ENCODE measurements around the gene LARP4. TPM values are rescaled to one million over a fixed set of nuclear protein-coding genes. Genes with fewer than 3 reads are reported as not detected.
A peak's percentile ranks its signal among the peaks of the same experiment; 100 is the strongest.
"Not testable (repeated sequence)": the region's sequence is repeated elsewhere in the genome, so short reads cannot be mapped to it uniquely, and the experiment has no call there.

The LARP4 gene
- total RNA-seq, 1 donor from 2014 or later: 29.2 TPM

DNA sequence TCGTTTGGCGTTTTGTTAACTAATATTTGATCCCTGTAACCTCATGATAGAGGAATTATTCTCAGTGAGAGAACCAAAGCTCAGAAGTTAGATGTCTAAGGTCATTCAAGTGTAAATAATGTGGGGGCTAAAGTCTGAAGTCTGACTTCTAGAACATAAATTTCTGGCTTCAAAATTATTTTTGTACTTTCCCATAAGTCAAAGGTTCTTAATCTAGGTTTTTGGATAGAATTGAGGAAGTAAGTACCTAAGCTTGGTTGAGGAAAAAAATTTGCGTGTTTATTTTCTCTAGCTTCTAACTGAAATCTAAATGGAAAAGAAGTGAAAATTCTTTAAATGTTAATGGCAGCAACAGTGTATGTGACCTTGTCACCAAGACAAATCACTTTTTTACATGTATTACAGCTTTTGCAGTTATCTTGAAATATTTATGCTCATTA, 2.3 kb downstream of the LARP4 start:
- H3K4me3 ChIP-seq (ENCODE audit: low read depth, low read length): peak overlapping the region; percentile 69
- no peak for FAIRE-seq

GRCh38 chr12:50404307-50404706, 3.6 kb downstream of the LARP4 start:
- FAIRE-seq (no peak), DNase-seq (ENCODE audit: low read depth) (no peak)
- Histone ChIP-seq H3K27me3 (ENCODE audit: control insufficient read depth, insufficient read depth, low read length) (no peaks in the 10 kb centered on the region), H3K4me3 (ENCODE audit: low read depth, low read length) (no peak overlapping the region), H3K36me3 (ENCODE audit: control insufficient read depth, insufficient read depth, low read length) (no peaks in the 10 kb centered on the region)
- TF ChIP-seq, protein P1, sequence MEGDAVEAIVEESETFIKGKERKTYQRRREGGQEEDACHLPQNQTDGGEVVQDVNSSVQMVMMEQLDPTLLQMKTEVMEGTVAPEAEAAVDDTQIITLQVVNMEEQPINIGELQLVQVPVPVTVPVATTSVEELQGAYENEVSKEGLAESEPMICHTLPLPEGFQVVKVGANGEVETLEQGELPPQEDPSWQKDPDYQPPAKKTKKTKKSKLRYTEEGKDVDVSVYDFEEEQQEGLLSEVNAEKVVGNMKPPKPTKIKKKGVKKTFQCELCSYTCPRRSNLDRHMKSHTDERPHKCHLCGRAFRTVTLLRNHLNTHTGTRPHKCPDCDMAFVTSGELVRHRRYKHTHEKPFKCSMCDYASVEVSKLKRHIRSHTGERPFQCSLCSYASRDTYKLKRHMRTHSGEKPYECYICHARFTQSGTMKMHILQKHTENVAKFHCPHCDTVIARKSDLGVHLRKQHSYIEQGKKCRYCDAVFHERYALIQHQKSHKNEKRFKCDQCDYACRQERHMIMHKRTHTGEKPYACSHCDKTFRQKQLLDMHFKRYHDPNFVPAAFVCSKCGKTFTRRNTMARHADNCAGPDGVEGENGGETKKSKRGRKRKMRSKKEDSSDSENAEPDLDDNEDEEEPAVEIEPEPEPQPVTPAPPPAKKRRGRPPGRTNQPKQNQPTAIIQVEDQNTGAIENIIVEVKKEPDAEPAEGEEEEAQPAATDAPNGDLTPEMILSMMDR (IDR thresholded peaks at IDR 0.05; ENCODE audit: insufficient read depth, low read length, severe bottlenecking): no peak

More for the DNA sequence above, 2.3 kb downstream of the LARP4 start:
- DNase-seq (ENCODE audit: low read depth): no peak
- H3K36me3 ChIP-seq (ENCODE audit: control insufficient read depth, insufficient read depth, low read length): no peaks in the 10 kb centered on the region
- no peaks in the 10 kb centered on the region for H3K27me3 ChIP-seq (ENCODE audit: control insufficient read depth, insufficient read depth, low read length)
- TF ChIP-seq, protein P1 (IDR thresholded peaks at IDR 0.05; ENCODE audit: insufficient read depth, low read length, severe bottlenecking): no peak

DNA sequence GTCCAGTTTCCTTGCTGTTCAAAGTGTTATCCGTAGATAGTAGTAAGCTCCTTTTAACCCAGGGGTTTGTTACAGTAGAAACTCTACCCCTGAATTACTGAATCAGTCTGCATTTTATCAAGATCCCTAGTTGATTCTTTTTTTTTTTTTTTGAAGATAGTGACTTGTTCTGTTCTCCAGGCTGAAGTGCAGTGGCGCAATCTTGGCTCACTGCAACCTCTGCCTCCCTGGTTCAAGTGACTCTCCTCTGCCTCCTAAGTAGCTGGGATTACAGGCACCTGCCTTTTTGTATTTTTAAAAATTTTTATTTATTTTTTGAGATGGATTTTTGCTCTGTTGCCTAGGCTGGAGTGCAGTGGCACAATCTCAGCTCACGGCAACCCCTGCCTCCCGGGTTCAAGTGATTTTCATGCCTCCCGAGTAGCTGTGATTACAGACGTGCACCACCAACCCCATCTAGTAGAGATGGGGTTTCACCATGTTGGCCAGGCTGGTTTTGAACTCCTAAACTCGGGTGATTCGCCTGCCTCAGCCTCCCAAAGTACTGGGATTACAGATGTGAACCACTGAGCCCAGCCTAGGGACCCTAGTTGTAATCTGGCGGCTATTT, 10.5 kb downstream of the LARP4 start:
- TF ChIP-seq, protein P1 (IDR thresholded peaks at IDR 0.05; ENCODE audit: insufficient read depth, low read length, severe bottlenecking): no peak
- peaks cover 3% of the 10 kb centered on the region for H3K36me3 ChIP-seq (ENCODE audit: control insufficient read depth, insufficient read depth, low read length)
- no peak for FAIRE-seq
- H3K27me3 ChIP-seq (ENCODE audit: control insufficient read depth, insufficient read depth, low read length): no peaks in the 10 kb centered on the region
- H3K4me3 ChIP-seq (ENCODE audit: low read depth, low read length): no peak overlapping the region
- no peak for DNase-seq (ENCODE audit: low read depth)

DNA sequence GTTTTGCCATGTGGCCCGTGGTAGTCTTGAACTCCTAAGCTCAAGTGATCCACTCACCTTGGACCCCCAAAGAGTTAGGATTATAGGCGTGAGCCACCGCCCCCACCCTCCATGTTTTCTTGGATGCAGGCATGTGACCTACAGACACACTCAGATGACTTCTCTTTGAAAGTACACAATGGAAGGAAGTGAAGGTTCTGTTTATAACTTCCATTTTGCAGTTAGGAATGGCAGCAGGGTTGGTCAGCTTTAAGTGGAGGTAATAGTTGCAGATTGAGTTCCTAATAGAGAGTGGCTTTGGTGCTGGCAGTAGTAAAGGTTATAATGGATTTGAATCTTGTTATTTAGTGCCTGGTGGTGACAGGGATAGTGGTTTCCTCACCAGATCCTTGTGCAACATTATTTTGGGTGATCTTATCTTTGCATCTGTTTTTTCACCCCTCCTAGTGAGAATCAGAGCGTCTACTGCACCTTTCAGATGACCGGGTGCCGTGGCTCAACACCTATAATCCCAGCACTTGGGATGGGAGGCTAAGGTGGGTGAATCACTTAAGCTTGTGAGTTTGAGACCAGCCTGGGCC, 15.3 kb downstream of the LARP4 start:
- DNase-seq (ENCODE audit: low read depth): no peak
- FAIRE-seq: no peak
- Histone ChIP-seq H3K4me3 (ENCODE audit: low read depth, low read length) (no peak overlapping the region), H3K27me3 (ENCODE audit: control insufficient read depth, insufficient read depth, low read length) (no peaks in the 10 kb centered on the region), H3K36me3 (ENCODE audit: control insufficient read depth, insufficient read depth, low read length) (peaks cover 5% of the 10 kb centered on the region)
- TF ChIP-seq, protein P1 (IDR thresholded peaks at IDR 0.05; ENCODE audit: insufficient read depth, low read length, severe bottlenecking): no peak

GRCh38 chr12:50419112-50419909, 18.6 kb downstream of the LARP4 start:
- TF ChIP-seq, protein P1 (IDR thresholded peaks at IDR 0.05; ENCODE audit: insufficient read depth, low read length, severe bottlenecking): no peak
- Histone ChIP-seq H3K36me3 (ENCODE audit: control insufficient read depth, insufficient read depth, low read length) (peaks cover 4% of the 10 kb centered on the region), H3K4me3 (ENCODE audit: low read depth, low read length) (no peak overlapping the region), H3K27me3 (ENCODE audit: control insufficient read depth, insufficient read depth, low read length) (no peaks in the 10 kb centered on the region)
- DNase-seq (ENCODE audit: low read depth) (peak; percentile 44), FAIRE-seq (no peak)

DNA sequence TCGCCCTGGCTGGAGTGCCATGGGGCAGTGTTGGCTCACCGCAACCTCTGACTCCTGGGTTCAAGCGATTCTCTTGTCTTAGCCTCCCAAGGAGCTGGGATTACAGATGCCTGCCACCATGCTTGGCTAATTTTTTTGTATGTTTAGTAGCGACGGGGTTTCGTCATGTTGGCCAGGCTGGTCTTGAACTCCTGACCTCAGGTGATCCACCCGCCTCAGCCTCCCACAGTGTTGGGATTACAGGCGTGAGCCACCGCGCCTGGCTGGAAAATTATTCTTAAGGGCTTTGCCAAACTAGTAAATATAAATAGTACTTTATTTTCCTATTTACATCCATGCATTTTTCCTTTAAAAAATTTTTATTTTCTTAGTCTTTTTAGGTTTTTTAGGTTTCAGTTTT, 22.2 kb downstream of the LARP4 start:
- not testable (repeated sequence) for H3K4me3 ChIP-seq (ENCODE audit: low read depth, low read length); H3K27me3 ChIP-seq (ENCODE audit: control insufficient read depth, insufficient read depth, low read length); H3K36me3 ChIP-seq (ENCODE audit: control insufficient read depth, insufficient read depth, low read length); FAIRE-seq; DNase-seq (ENCODE audit: low read depth)

GRCh38 chr12:50423342-50423741, 22.7 kb downstream of the LARP4 start:
- H3K4me3 ChIP-seq (ENCODE audit: low read depth, low read length); DNase-seq (ENCODE audit: low read depth); H3K27me3 ChIP-seq (ENCODE audit: control insufficient read depth, insufficient read depth, low read length); FAIRE-seq; H3K36me3 ChIP-seq (ENCODE audit: control insufficient read depth, insufficient read depth, low read length): not testable (repeated sequence)
